ENCODE results near the gene ADGRG4.

ADGRG4 gene

DNA sequence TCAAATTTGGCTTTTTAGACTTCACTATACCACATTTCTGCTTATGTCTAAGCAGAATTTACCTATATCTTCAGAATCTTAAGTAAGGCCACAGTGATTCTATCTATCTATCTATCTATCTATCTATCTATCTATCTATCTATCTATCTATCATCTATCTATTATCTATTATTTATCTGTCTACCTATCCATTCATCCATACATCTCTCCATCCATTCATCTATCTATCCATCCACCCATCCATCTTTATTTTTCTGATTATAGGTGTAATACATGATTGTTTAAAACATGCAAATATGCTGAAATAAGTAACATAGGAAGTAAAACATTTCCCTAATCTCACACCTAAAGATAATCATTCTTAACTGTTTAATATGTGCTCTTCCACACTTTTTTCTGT, 18.8 kb downstream of the ADGRG4 start:
- no peak overlapping the region for H3K4me3 ChIP-seq (ENCODE audit: low read depth, low read length)
- TF ChIP-seq CTCF (IDR thresholded peaks at IDR 0.05; ENCODE audit: low read depth, low read length) = no peak

DNA sequence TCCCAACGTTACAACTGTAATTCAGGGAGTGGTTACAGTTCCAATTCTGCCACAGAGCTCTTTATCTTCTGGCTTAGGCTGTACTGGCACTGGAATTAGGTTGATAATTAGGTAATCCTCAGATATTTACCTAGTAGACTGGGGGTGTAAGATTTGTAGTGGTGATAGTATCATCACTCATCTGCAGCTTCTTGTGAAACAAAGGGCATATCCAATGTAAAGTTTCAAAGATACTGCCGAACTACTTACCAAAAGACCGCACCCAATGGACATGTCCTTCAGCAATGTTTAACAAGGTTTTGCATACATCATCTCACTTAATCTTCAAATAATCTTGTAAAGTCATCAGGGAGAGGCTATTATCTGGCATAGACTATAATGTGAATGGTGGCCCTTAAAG, 20.8 kb downstream of the ADGRG4 start:
- no peak overlapping the region for H3K4me3 ChIP-seq (ENCODE audit: low read depth, low read length)
- TF ChIP-seq CTCF (IDR thresholded peaks at IDR 0.05; ENCODE audit: low read depth, low read length) = no peak

DNA sequence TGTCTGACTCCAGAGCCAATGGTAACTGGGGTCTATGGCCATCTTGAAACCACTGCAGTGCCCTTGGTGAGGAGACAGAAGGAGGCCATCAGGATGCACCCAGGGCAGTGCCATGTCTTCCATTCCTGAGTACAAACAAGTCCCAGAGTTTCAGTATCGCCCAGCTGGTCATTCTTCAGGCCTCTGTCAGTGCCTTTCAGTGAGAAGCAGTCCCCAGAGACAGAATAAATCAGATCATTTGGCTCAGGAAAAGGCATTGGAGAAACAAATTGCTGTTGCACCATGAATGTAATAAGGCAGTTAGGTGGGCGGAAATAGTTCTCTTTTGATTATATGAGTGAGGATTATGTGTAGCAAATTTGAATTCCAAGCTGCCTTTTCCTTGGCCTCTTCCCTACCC, 21.3 kb downstream of the ADGRG4 start:
- no peak overlapping the region for H3K4me3 ChIP-seq (ENCODE audit: low read depth, low read length)
- TF ChIP-seq CTCF (IDR thresholded peaks at IDR 0.05; ENCODE audit: low read depth, low read length) = no peak

GRCh38 chrX:136325377-136325776, 24.6 kb downstream of the ADGRG4 start:
- no peak for TF ChIP-seq CTCF (IDR thresholded peaks at IDR 0.05; ENCODE audit: low read depth, low read length)
- H3K4me3 ChIP-seq (ENCODE audit: low read depth, low read length) = no peak overlapping the region

- no peak for TF ChIP-seq CTCF (IDR thresholded peaks at IDR 0.05; ENCODE audit: low read depth, low read length)
- no peak overlapping the region for H3K4me3 ChIP-seq (ENCODE audit: low read depth, low read length)
Observed at GRCh38 chrX:136328933-136329332, 28.2 kb downstream of the ADGRG4 start.

GRCh38 chrX:136336623-136337022, 35.9 kb downstream of the ADGRG4 start:
- no peak overlapping the region for H3K4me3 ChIP-seq (ENCODE audit: low read depth, low read length)
- peak; percentile 23; the same call in 1 of the 2 replicates for TF ChIP-seq CTCF (IDR thresholded peaks at IDR 0.05; ENCODE audit: low read depth, low read length)

DNA sequence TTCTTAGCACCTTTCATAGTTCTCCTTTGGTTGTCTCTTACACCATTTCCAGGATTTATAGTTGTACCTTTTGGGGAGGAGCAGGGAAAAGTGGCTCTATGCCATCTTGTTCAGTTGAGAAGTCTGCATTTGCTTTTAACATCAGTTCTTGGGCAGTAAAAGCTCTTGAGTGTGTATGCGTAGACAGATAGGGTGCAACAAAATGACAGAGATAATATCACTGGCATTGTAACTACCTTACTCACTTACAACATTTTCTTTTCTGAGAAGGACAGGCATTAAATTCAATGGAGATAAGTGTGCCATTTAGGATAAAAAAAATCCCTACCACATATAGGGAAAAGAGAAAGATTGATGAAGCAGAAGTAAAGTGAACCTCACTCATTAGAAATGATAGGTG, 38.9 kb downstream of the ADGRG4 start:
- H3K4me3 ChIP-seq (ENCODE audit: low read depth, low read length) = no peak overlapping the region
- TF ChIP-seq CTCF (IDR thresholded peaks at IDR 0.05; ENCODE audit: low read depth, low read length) = no peak
